Muscle layer of colon (tissue), 2 donors: ENCODE results near the gene CCHCR1.

ENCODE experiments used
- H3K27ac ChIP-seq: one replicate; pipeline ENCODE4 v1.7.0; 2013; ENCODE audit warnings: low read depth, mild to moderate bottlenecking, low read length, moderate library complexity
- H3K27me3 ChIP-seq, 2 donors: one replicate each; pipeline ENCODE4 v1.7.0; 2013; ENCODE audit warnings: low read length in 2 of 2, mild to moderate bottlenecking in 2 of 2; ENCODE audit not compliant: insufficient read depth in 2 of 2, control insufficient read depth in 1 of 2
- H3K36me3 ChIP-seq: one replicate; pipeline ENCODE4 v1.7.0; 2013; ENCODE audit warnings: mild to moderate bottlenecking, low read length; ENCODE audit not compliant: insufficient read depth
- H3K4me1 ChIP-seq: one replicate; pipeline ENCODE4 v1.7.0; 2013; ENCODE audit warnings: mild to moderate bottlenecking, low read length; ENCODE audit not compliant: insufficient read depth
- H3K4me3 ChIP-seq, 2 donors: one replicate each; pipeline ENCODE4 v1.7.0; 2013; ENCODE audit warnings: low read length in 2 of 2, low read depth in 1 of 2, mild to moderate bottlenecking in 1 of 2, moderate library complexity in 1 of 2
- H3K9ac ChIP-seq: one replicate; pipeline ENCODE4 v1.7.0; 2013; ENCODE audit warnings: low read length
- H3K9me3 ChIP-seq: one replicate; pipeline ENCODE4 v1.7.0; 2013; ENCODE audit warnings: mild to moderate bottlenecking, low read length
- donor health status: abdominal sarcoma.
- donor health status: Adenocarcinoma of cecum.

Gene CCHCR1

GRCh38 chr6:31112478-31112877 lies 45.1 kb downstream of the CCHCR1 start, which contains the start of gene C6orf15:
Gene C6orf15, minus strand, starts transcription at chr6:31112575. Its CDS starts 20 bp downstream, at chr6:31112555.
- no peaks in the 10 kb centered on the region for H3K27me3 ChIP-seq
- no peaks in the 10 kb centered on the region for H3K36me3 ChIP-seq
- H3K4me1 ChIP-seq, result peaks cover 32% of the 10 kb centered on the region
- H3K27ac ChIP-seq, result no peak within 1 kb of the TSS
- no peak within 1 kb of the TSS for H3K9ac ChIP-seq
- H3K9me3 ChIP-seq, result no peaks in the 10 kb centered on the region
- H3K4me3 ChIP-seq, result no peak within 1 kb of the TSS

GRCh38 chr6:31111712-31112111 lies 45.9 kb downstream of the CCHCR1 start:
- Histone ChIP-seq H3K4me3 (no peak overlapping the region), H3K9me3 (no peaks in the 10 kb centered on the region)

GRCh38 chr6:31110825-31111582 lies 46.6 kb downstream of the CCHCR1 start:
- Histone ChIP-seq H3K9ac (no peak overlapping the region), H3K27ac (no peak overlapping the region), H3K27me3 (no peaks in the 10 kb centered on the region), H3K36me3 (no peaks in the 10 kb centered on the region), H3K4me1 (peaks cover 26% of the 10 kb centered on the region), H3K9me3 (no peaks in the 10 kb centered on the region), H3K4me3 (no peak overlapping the region)

More at GRCh38 chr6:31111712-31112111, 45.9 kb downstream of the CCHCR1 start:
- Histone ChIP-seq H3K4me1 (peaks cover 29% of the 10 kb centered on the region), H3K36me3 (no peaks in the 10 kb centered on the region), H3K9ac (no peak overlapping the region), H3K27me3 (no peaks in the 10 kb centered on the region), H3K27ac (no peak overlapping the region)

GRCh38 chr6:31107052-31107451 lies 50.5 kb downstream of the CCHCR1 start:
- no peaks in the 10 kb centered on the region for H3K36me3 ChIP-seq
- H3K27ac ChIP-seq, result no peak overlapping the region
- H3K27me3 ChIP-seq, result no peaks in the 10 kb centered on the region
- no peak overlapping the region for H3K9ac ChIP-seq
- H3K4me3 ChIP-seq, result no peak overlapping the region
- H3K4me1 ChIP-seq, result no peaks in the 10 kb centered on the region
- no peaks in the 10 kb centered on the region for H3K9me3 ChIP-seq

- H3K4me3 ChIP-seq, result no peak overlapping the region
- H3K36me3 ChIP-seq, result no peaks in the 10 kb centered on the region
- no peak overlapping the region for H3K9ac ChIP-seq
- no peaks in the 10 kb centered on the region for H3K9me3 ChIP-seq
- no peaks in the 10 kb centered on the region for H3K27me3 ChIP-seq
- no peaks in the 10 kb centered on the region for H3K4me1 ChIP-seq
- H3K27ac ChIP-seq, result no peak overlapping the region
These were observed 54.5 kb downstream of the CCHCR1 start for GRCh38 chr6:31103136-31103535.

- no peak overlapping the region for H3K4me3 ChIP-seq
- no peaks in the 10 kb centered on the region for H3K27me3 ChIP-seq
- H3K9ac ChIP-seq, result no peak overlapping the region
- no peaks in the 10 kb centered on the region for H3K9me3 ChIP-seq
- H3K36me3 ChIP-seq, result no peaks in the 10 kb centered on the region
- no peak overlapping the region for H3K27ac ChIP-seq
- H3K4me1 ChIP-seq, result no peaks in the 10 kb centered on the region
These were observed 59.1 kb downstream of the CCHCR1 start for GRCh38 chr6:31098449-31098938.

- Histone ChIP-seq H3K36me3 (no peaks in the 10 kb centered on the region), H3K9ac (no peak overlapping the region), H3K27ac (no peak overlapping the region), H3K9me3 (no peaks in the 10 kb centered on the region), H3K4me3 (no peak overlapping the region), H3K4me1 (no peaks in the 10 kb centered on the region), H3K27me3 (no peaks in the 10 kb centered on the region)
These were observed 60.9 kb downstream of the CCHCR1 start for GRCh38 chr6:31096656-31097055.

- Histone ChIP-seq H3K4me3 (no peak overlapping the region), H3K9me3 (no peaks in the 10 kb centered on the region), H3K27ac (no peak overlapping the region), H3K27me3 (no peaks in the 10 kb centered on the region), H3K4me1 (no peaks in the 10 kb centered on the region), H3K36me3 (no peaks in the 10 kb centered on the region), H3K9ac (no peak overlapping the region)
These were observed 61.4 kb downstream of the CCHCR1 start for GRCh38 chr6:31096215-31096614.

- no peaks in the 10 kb centered on the region for H3K4me1 ChIP-seq
- no peak overlapping the region for H3K27ac ChIP-seq
- no peaks in the 10 kb centered on the region for H3K9me3 ChIP-seq
- no peak overlapping the region for H3K4me3 ChIP-seq
- no peak overlapping the region for H3K9ac ChIP-seq
- H3K36me3 ChIP-seq, result no peaks in the 10 kb centered on the region
- H3K27me3 ChIP-seq, result no peaks in the 10 kb centered on the region
These were observed 63.2 kb downstream of the CCHCR1 start for GRCh38 chr6:31094389-31094881.

GRCh38 chr6:31092769-31093505 lies 64.7 kb downstream of the CCHCR1 start:
- Histone ChIP-seq H3K9ac (no peak overlapping the region), H3K27me3 (no peaks in the 10 kb centered on the region), H3K36me3 (no peaks in the 10 kb centered on the region), H3K27ac (no peak overlapping the region), H3K4me1 (no peaks in the 10 kb centered on the region), H3K4me3 (no peak overlapping the region), H3K9me3 (no peaks in the 10 kb centered on the region)
